Measurements from ENCODE around the gene CNGA2. TPM values are rescaled to one million over a fixed set of nuclear protein-coding genes. Genes with fewer than 3 reads are reported as not detected.

CNGA2 gene
- total and polyA plus RNA-seq, 9 of the 15 experiments (the other 6 are each of a cell fraction or from before 2014, with no cell fraction given): not detected

- WGBS (ENCODE audit: insufficient coverage, low coverage, missing lambda C conversion rate): 1% methylated on average over 9 of the region's 9 CpGs
- H3K4me3 ChIP-seq: no peak overlapping the region
- H3K27me3 ChIP-seq (ENCODE audit: control insufficient read depth in 2 of 2, insufficient read depth in 2 of 2, low read length in 2 of 2): peaks cover 3 to 58% of the 10 kb centered on the region in 2 experiments; a peak in 3 of 5 replicates
- TF ChIP-seq CXXC5 (CRISPR knock-in tag; IDR thresholded peaks at IDR 0.05) (no peak), NR2C2 (CRISPR knock-in tag; IDR thresholded peaks at IDR 0.05) (no peak), NR2C2 (tag; IDR thresholded peaks at IDR 0.05) (no peak), FOXK2 (conservative IDR thresholded peaks at IDR 0.05 in 1 of 2, IDR thresholded peaks at IDR 0.05 in 1 of 2; ENCODE audit: low read depth in 2 of 2) (no peak), NFIX (CRISPR knock-in tag; IDR thresholded peaks at IDR 0.05; ENCODE audit: low read depth) (no peak), RFX1 (IDR thresholded peaks at IDR 0.05) (no peak), NFXL1 (CRISPR knock-in tag; IDR thresholded peaks at IDR 0.05) (no peak), ARHGAP35 (IDR thresholded peaks at IDR 0.05; ENCODE audit: partially characterized antibody) (no peak)
- TF ChIP-seq, protein P1, sequence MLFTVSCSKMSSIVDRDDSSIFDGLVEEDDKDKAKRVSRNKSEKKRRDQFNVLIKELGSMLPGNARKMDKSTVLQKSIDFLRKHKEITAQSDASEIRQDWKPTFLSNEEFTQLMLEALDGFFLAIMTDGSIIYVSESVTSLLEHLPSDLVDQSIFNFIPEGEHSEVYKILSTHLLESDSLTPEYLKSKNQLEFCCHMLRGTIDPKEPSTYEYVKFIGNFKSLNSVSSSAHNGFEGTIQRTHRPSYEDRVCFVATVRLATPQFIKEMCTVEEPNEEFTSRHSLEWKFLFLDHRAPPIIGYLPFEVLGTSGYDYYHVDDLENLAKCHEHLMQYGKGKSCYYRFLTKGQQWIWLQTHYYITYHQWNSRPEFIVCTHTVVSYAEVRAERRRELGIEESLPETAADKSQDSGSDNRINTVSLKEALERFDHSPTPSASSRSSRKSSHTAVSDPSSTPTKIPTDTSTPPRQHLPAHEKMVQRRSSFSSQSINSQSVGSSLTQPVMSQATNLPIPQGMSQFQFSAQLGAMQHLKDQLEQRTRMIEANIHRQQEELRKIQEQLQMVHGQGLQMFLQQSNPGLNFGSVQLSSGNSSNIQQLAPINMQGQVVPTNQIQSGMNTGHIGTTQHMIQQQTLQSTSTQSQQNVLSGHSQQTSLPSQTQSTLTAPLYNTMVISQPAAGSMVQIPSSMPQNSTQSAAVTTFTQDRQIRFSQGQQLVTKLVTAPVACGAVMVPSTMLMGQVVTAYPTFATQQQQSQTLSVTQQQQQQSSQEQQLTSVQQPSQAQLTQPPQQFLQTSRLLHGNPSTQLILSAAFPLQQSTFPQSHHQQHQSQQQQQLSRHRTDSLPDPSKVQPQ (CRISPR knock-in tag; IDR thresholded peaks at IDR 0.05; ENCODE audit: borderline replicate concordance): no peak
- no peaks in the 10 kb centered on the region for H4K20me1 ChIP-seq (replicated peaks; ENCODE audit: control insufficient read depth, insufficient read depth, low read length)
- intact Hi-C loops (cut with micrococcal nuclease) (no loop called here), in situ Hi-C loops (cut with MboI) (loop anchor here (25.0 kb wide), 1 partner anchor 937 kb away; no protein-coding TSS in a partner anchor)
- no peaks in the 10 kb centered on the region; a peak in 1 of 5 replicates for H3K4me1 ChIP-seq (replicated peaks in 1 of 2; ENCODE audit: control insufficient read depth in 2 of 2, insufficient read depth in 2 of 2, low read length in 2 of 2)
- H2AFZ ChIP-seq (ENCODE audit: low read depth, low read length): no peak overlapping the region
- no peak overlapping the region for H3K4me2 ChIP-seq (ENCODE audit: insufficient read depth, low read length)
- no peaks in the 10 kb centered on the region for H3K9me1 ChIP-seq (ENCODE audit: control insufficient read depth, insufficient read depth, low read length)
- no peak overlapping the region for H3K27ac ChIP-seq (ENCODE audit: extremely low read depth, low read depth, low read length)
- no peaks in the 10 kb centered on the region for H3K36me3 ChIP-seq (ENCODE audit: control insufficient read depth, insufficient read depth, low read length)
- BruUV-seq (replicated peaks): no TSS peak
- ChIA-PET CTCF (ENCODE audit: low intra/inter-chr PET ratio) (no interaction called here), POLR2A (no interaction called here)
- no peaks in the 10 kb centered on the region for H3K79me2 ChIP-seq (ENCODE audit: control insufficient read depth, insufficient read depth, low read length)
- DNase-seq (ENCODE audit: extremely low read depth in 1 of 4, low spot score in 3 of 4) (no peak), ATAC-seq (no peak), FAIRE-seq (no peak)
- H3K9me3 ChIP-seq (replicated peaks; ENCODE audit: control insufficient read depth, insufficient read depth, low read depth, low read length): no peaks in the 10 kb centered on the region
- H3K9ac ChIP-seq (ENCODE audit: insufficient read depth in 1 of 2, low read depth in 2 of 2, low read length in 2 of 2): no peak overlapping the region
Observed at GRCh38 chrX:151699746-151700145, 34.8 kb upstream of the CNGA2 start.

All from K562 (cell line).